Activated B cell treated with CpG ODN at 0.5 μM for 24 hours (primary cell): ENCODE results near the gene SEPTIN12. TPM values are rescaled to one million over a fixed set of nuclear protein-coding genes. Genes with fewer than 3 reads are reported as not detected.

ENCODE experiments used
- ATAC-seq: fragments of 200-7000 bp; cut with Tn5 transposase; one replicate; pipeline ENCODE4 v1.10.0; 2021; ENCODE audit warnings: low read depth, mild to moderate bottlenecking, moderate library complexity
- CTCF ChIA-PET: fragments of 350-600 bp; sonication (Branson Sonifier 250); formaldehyde crosslinking; loops from one replicate; lab custom pipeline; 2021; ENCODE audit warnings: antibody characterized with exemption; lab: Charles Lee
- POLR2A ChIA-PET: fragments of 350-600 bp; sonication (Branson Sonifier 250); formaldehyde crosslinking; loops from one replicate; lab custom pipeline; 2021; ENCODE audit warnings: antibody characterized with exemption; lab: Charles Lee
- DNase-seq: peaks from one replicate; pipeline ENCODE4 v3.0.0; 2022
- H3K27ac Mint-ChIP-seq: one replicate; pipeline ENCODE4 v1.8.0; 2020; ENCODE audit warnings: mixed read lengths
- H3K27me3 Mint-ChIP-seq: one replicate; pipeline ENCODE4 v1.8.0; 2021; ENCODE audit warnings: mixed read lengths
- H3K36me3 Mint-ChIP-seq: one replicate; pipeline ENCODE4 v1.8.0; 2021; ENCODE audit warnings: low read depth, mixed read lengths
- H3K4me1 Mint-ChIP-seq: one replicate; pipeline ENCODE4 v1.8.0; 2021; ENCODE audit warnings: mixed read lengths
- H3K4me3 Mint-ChIP-seq: one replicate; pipeline ENCODE4 v1.8.0; 2020; ENCODE audit warnings: mild to moderate bottlenecking, mixed read lengths
- H3K9me3 Mint-ChIP-seq: one replicate; pipeline ENCODE4 v1.8.0; 2020; ENCODE audit warnings: mixed read lengths
- intact Hi-C: fragments of 100-400 bp; cut with micrococcal nuclease; formaldehyde crosslinking; loops from one replicate; pipeline ENCODE4 v1.15.1; 2024
- total RNA-seq: library from RNA; stranded (reverse); gene quantifications from 2 replicates; pipeline ENCODE4 v1.2.3, GENCODE V29; 2022
- TF ChIP-seq, protein P1 (sequence below): fragments of 200-600 bp; IDR thresholded peaks from one replicate; pipeline ENCODE4 v1.8.0; 2022; ENCODE audit warnings: antibody characterized with exemption, mild to moderate bottlenecking

Gene SEPTIN12
- total RNA-seq, 1 donor from 2014 or later: not detected

DNA sequence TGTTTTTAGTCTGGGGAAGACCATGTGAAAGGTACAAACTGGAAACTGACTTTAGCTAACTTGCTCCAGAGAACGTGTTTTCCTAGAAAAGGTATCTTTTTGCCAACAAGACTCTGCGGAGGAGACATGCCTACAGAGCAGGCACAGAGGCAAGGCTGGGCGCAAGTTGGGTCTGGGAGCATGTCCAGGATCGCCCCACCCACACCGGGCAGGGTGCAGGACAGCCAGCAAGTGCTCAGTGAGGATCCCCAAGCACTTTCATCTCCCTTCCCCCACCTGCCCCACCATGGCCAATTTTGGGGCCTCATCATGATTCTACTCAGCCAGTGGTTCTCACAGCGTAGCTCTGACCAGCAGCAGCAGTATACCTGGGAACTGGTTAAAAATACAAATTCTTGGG lies 32.5 kb upstream of the SEPTIN12 start:
- CTCF ChIA-PET: no interaction called here
- ATAC-seq: no peak
- Mint-ChIP-seq H3K4me1 (no peaks in the 10 kb centered on the region), H3K4me3 (no peak overlapping the region), H3K27ac (no peak overlapping the region), H3K9me3 (no peaks in the 10 kb centered on the region), H3K36me3 (peaks cover 81% of the 10 kb centered on the region), H3K27me3 (no peaks in the 10 kb centered on the region)
- intact Hi-C loops: no loop called here
- TF ChIP-seq, protein P1, sequence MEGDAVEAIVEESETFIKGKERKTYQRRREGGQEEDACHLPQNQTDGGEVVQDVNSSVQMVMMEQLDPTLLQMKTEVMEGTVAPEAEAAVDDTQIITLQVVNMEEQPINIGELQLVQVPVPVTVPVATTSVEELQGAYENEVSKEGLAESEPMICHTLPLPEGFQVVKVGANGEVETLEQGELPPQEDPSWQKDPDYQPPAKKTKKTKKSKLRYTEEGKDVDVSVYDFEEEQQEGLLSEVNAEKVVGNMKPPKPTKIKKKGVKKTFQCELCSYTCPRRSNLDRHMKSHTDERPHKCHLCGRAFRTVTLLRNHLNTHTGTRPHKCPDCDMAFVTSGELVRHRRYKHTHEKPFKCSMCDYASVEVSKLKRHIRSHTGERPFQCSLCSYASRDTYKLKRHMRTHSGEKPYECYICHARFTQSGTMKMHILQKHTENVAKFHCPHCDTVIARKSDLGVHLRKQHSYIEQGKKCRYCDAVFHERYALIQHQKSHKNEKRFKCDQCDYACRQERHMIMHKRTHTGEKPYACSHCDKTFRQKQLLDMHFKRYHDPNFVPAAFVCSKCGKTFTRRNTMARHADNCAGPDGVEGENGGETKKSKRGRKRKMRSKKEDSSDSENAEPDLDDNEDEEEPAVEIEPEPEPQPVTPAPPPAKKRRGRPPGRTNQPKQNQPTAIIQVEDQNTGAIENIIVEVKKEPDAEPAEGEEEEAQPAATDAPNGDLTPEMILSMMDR: no peak
- POLR2A ChIA-PET: no interaction called here
- no peak for DNase-seq

DNA sequence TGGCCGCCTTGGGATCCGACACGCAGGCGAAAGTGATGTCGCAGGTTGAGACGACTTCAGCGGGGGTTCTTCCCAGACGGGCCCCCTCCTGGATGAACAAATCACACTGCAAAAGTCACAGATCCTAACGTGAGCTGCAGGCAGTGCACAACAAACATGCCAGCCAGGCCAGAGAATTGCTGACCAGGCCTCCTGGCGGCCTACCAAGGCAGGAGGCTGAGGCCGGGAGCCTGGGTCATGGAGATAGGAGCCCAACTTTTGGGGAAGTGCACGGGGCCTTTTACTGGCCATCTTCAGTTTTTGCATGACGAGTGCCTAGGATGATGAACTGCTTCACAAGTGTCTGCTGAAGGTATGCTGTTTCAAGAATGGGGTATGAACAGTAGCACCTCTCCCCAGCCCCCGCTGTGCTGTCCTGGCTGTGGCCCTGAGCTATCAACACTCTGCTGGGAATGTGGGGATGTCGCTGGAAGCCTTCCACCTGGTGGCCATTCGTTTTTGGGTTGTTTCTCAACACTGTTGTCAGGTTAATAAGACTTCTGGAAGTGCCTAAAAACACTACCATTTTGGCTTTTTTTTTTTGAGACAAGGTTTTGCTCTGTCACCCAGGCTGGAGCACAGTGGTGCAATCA lies 26.5 kb upstream of the SEPTIN12 start:
- CTCF ChIA-PET: no interaction called here
- intact Hi-C loops: no loop called here
- H3K27me3 Mint-ChIP-seq: no peaks in the 10 kb centered on the region
- H3K4me1 Mint-ChIP-seq: no peaks in the 10 kb centered on the region
- H3K4me3 Mint-ChIP-seq: no peak overlapping the region
- H3K9me3 Mint-ChIP-seq: no peaks in the 10 kb centered on the region
- no peak overlapping the region for H3K27ac Mint-ChIP-seq
- ATAC-seq (no peak), DNase-seq (no peak)
- TF ChIP-seq, protein P1: no peak
- H3K36me3 Mint-ChIP-seq: peaks cover 79% of the 10 kb centered on the region
- POLR2A ChIA-PET: interaction anchor here (0.7 kb wide), 1 partner anchor 80 kb away, joined by 4 read pairs; the partner anchor contains the start of gene DNAAF8

GRCh38 chr16:4814046-4814445 lies 25.9 kb upstream of the SEPTIN12 start:
- H3K4me1 Mint-ChIP-seq: no peaks in the 10 kb centered on the region
- H3K4me3 Mint-ChIP-seq: no peak overlapping the region
- H3K27ac Mint-ChIP-seq: no peak overlapping the region
- H3K9me3 Mint-ChIP-seq: no peaks in the 10 kb centered on the region
- H3K27me3 Mint-ChIP-seq: no peaks in the 10 kb centered on the region
- intact Hi-C loops: no loop called here
- TF ChIP-seq, protein P1: no peak
- peaks cover 76% of the 10 kb centered on the region for H3K36me3 Mint-ChIP-seq
- POLR2A ChIA-PET: interaction anchor here (0.7 kb wide), 1 partner anchor 284 kb away, joined by 8 read pairs; no protein-coding TSS in a partner anchor
- no peak for ATAC-seq
- CTCF ChIA-PET: no interaction called here
- DNase-seq: no peak

GRCh38 chr16:4813251-4814003 lies 25.3 kb upstream of the SEPTIN12 start:
- H3K27ac Mint-ChIP-seq: no peak overlapping the region
- intact Hi-C loops: no loop called here
- H3K27me3 Mint-ChIP-seq: no peaks in the 10 kb centered on the region
- ATAC-seq: no peak
- POLR2A ChIA-PET: interaction anchor here (0.7 kb wide), 1 partner anchor 285 kb away, joined by 8 read pairs; no protein-coding TSS in a partner anchor
- peaks cover 75% of the 10 kb centered on the region for H3K36me3 Mint-ChIP-seq
- H3K4me3 Mint-ChIP-seq: no peak overlapping the region
- no peaks in the 10 kb centered on the region for H3K4me1 Mint-ChIP-seq
- TF ChIP-seq, protein P1: no peak
- CTCF ChIA-PET: no interaction called here
- DNase-seq: no peak
- H3K9me3 Mint-ChIP-seq: no peaks in the 10 kb centered on the region

DNA sequence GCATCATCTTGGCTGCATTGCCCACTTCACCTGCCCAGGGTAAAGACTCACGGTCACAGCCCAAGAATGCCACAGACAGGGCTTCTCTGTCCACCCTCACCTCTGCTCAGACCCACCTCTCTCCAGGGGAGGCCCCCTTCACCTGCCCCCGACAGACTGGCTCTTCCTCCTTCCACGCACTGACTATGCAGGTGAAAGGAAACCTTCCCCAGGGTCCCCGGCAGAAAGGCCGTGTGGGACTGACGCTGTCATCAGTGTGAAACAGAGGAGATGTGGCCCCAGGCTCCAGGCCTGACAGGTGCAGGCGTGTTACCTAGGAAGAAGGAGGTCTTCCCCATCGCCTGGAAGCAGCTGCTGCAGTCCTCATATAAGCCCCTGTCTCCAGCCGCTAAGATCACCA lies 23.6 kb upstream of the SEPTIN12 start:
- Mint-ChIP-seq H3K27ac (no peak overlapping the region), H3K27me3 (no peaks in the 10 kb centered on the region), H3K4me1 (no peaks in the 10 kb centered on the region), H3K36me3 (peaks cover 78% of the 10 kb centered on the region), H3K4me3 (no peak overlapping the region), H3K9me3 (no peaks in the 10 kb centered on the region)
- CTCF ChIA-PET: no interaction called here
- TF ChIP-seq, protein P1: no peak
- POLR2A ChIA-PET: no interaction called here
- intact Hi-C loops: no loop called here
- ATAC-seq (no peak), DNase-seq (no peak)
